Effector memory CD8-positive, alpha-beta T cell (primary cell): ENCODE data around the gene IRAK3.

Source experiments
- ATAC-seq: fragments of 150-1000 bp; cut with Tn5 transposase; replicated peaks from 2 replicates; pipeline ENCODE4 v1.10.0; 2021; ENCODE audit warnings: mild to moderate bottlenecking, moderate library complexity
- DNase-seq, 3 experiments: peaks; one replicate each; pipeline ENCODE4 v3.0.0; 2021
- H3K27ac Mint-ChIP-seq, 2 donors: one replicate each; pipeline ENCODE4 v1.8.0; 2022; ENCODE audit warnings: mild to moderate bottlenecking in 2 of 2, mixed read lengths in 2 of 2, moderate library complexity in 2 of 2
- H3K27me3 Mint-ChIP-seq, 2 donors: one replicate each; pipeline ENCODE4 v1.8.0; 2022; ENCODE audit warnings: mixed read lengths in 2 of 2
- H3K36me3 Mint-ChIP-seq: one replicate; pipeline ENCODE4 v1.8.0; 2022; ENCODE audit warnings: mild to moderate bottlenecking, moderate library complexity, mixed read lengths; ENCODE audit not compliant: insufficient read depth
- H3K4me1 Mint-ChIP-seq, 2 donors: one replicate each; pipeline ENCODE4 v1.8.0; 2022; ENCODE audit warnings: low read depth in 2 of 2, mixed read lengths in 2 of 2
- H3K4me3 Mint-ChIP-seq, 2 donors: one replicate each; pipeline ENCODE4 v1.8.0; 2022; ENCODE audit warnings: mild to moderate bottlenecking in 2 of 2, mixed read lengths in 2 of 2, moderate library complexity in 2 of 2
- H3K9me3 Mint-ChIP-seq, 2 donors: one replicate each; pipeline ENCODE4 v1.8.0; 2022; ENCODE audit warnings: mixed read lengths in 2 of 2

The IRAK3 gene

DNA sequence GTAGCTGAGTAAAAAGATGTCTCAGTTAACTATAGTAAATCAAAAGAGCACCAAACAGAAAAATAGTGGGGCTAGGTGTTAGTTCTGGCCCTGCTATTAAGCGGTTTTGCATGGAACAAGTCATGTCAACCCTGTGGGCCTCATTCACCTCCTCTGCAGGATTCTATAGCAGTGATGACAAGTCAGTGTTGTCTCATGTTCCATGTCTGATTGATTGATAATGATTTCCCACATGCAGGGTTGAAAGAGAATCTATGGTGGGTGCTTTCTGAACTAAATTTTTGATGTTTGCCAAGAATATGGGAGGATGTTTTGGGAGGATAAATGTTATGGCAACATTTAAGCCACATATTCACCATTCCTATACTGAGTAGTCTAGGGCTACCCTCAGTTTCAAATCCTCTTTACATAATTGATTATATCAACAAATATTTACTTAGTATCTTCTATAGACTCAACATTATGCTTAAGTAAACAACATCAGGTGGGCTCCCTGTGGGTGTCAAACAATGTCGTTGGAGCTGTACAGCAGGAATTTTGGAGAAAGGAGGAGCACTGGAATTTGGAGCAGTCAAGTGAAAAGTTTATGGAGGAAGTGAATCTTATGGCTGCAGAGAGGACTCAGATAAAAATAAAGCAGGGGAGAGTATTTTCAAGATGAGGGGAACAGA lies 48.6 kb downstream of the IRAK3 start:
- DNase-seq (no peak), ATAC-seq (no peak)
- Mint-ChIP-seq H3K27ac (no peak overlapping the region), H3K27me3 (peaks cover 61 to 73% of the 10 kb centered on the region in 2 donors), H3K4me3 (no peak overlapping the region), H3K9me3 (no peaks in the 10 kb centered on the region), H3K36me3 (no peaks in the 10 kb centered on the region), H3K4me1 (peaks cover 0 to 5% of the 10 kb centered on the region in 2 donors)

DNA sequence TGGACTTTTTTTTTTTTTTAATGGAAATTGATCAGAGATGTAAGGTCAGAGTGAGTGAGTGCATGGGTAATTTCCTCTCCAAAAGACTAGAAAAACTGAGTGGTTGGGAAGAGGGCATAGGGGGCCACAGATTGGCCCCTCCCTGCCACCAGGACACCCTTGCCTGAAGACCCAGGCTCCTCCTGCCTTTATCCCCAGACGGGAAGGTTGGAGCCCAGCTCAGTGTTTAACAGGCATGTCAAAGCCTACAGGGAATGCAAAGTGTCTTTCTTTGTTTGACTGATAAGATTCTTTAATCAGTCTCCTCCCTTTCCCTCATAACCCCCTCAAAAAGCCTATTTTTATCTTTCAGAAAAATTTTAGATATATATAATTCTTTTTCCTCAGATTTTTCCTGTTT lies 50.3 kb downstream of the IRAK3 start:
- DNase-seq, result no peak
- H3K4me3 Mint-ChIP-seq, result no peak overlapping the region
- H3K27me3 Mint-ChIP-seq, result peaks cover 59 to 77% of the 10 kb centered on the region in 2 donors
- H3K4me1 Mint-ChIP-seq, result peaks cover 0 to 1% of the 10 kb centered on the region in 2 donors
- no peak for ATAC-seq
- H3K9me3 Mint-ChIP-seq, result no peaks in the 10 kb centered on the region
- H3K36me3 Mint-ChIP-seq, result no peaks in the 10 kb centered on the region
- no peak overlapping the region for H3K27ac Mint-ChIP-seq

DNA sequence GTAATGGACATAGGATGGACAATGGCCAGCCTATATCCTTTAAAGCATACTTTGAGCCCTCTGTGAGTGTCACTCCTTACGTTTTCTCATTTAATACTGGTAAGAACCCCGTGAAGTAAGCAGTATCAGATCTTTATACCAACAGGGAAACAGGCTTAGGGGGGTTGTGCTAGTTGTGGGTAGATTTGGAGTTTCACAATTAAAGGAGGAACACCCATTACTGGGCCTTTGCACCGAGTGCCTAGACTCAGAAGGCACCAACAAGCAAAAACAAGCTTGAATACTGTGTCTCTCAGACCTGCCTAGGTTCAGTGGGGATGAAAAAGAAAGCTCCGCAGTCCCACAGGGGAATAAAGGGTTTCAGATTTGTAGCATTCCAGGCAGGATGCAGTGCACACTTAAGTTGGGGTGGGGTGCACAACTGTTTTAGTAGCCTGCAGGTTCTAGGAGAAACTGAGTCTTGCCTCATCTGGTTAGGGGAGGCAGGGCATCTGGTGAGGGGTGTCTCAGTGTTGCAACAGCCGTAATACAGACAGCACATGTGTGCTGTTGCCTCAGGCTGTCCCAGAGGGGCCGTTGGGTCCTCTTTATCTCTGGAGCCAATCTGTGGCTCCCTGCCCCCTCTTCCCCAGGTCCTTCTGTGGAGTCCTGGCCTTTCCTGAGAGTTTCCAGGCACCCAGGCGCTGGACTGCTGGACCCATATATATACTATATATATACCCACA lies 51.2 kb downstream of the IRAK3 start:
- Mint-ChIP-seq H3K36me3 (no peaks in the 10 kb centered on the region), H3K27me3 (peaks cover 58 to 79% of the 10 kb centered on the region in 2 donors), H3K4me3 (no peak overlapping the region), H3K4me1 (peaks cover 0 to 1% of the 10 kb centered on the region in 2 donors), H3K9me3 (no peaks in the 10 kb centered on the region), H3K27ac (no peak overlapping the region)
- no peak for ATAC-seq
- DNase-seq, result no peak

DNA sequence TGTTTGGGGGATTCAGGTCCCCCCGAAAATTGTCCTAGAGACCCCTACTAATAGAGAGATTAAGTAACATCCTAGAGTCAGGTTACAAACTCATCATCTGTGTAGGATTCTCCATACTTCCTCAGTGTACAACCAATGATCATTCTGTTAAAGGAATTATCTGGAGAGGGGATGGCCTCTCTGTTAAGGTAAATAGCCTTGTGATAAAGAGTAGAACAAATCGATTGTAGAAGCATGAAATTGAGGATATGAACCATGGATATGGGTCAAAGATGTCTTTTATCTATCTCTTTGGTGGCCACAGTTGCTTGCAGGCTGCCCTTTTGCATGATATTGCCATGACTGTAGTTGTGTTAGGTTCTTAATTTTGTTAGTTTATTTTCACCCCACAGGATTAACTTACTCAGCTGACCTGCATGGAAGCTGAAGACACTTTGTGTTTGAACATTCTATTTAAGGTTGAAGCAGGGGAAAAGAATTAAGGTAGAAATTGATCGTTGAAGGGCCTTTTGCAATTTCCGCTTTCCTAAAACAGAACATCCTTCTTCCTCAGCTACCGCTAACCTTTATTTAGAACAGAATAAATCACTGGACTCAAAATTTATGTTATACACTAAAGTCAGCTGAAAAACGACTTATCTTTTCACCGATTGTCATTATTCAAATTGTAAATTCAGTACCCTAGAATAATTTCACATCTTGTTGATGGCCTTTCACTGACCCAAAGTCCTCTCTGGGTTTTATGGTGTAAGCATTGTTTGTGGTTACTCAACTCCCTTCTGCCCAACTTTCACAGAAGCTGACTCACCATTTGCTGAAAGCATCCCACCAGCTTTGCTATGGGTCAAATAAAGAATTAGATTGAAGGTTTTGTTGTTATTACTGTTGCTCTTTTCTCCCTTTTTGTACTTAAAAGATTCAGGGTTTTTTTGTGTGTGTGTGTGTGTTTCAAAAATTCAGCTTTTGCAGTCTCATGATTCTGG lies 52.3 kb downstream of the IRAK3 start:
- H3K4me1 Mint-ChIP-seq, result peaks cover 0 to 1% of the 10 kb centered on the region in 2 donors
- H3K9me3 Mint-ChIP-seq, result no peaks in the 10 kb centered on the region
- ATAC-seq, result no peak
- no peaks in the 10 kb centered on the region for H3K36me3 Mint-ChIP-seq
- H3K4me3 Mint-ChIP-seq, result no peak overlapping the region
- peaks cover 59 to 89% of the 10 kb centered on the region in 2 donors for H3K27me3 Mint-ChIP-seq
- DNase-seq, result no peak
- H3K27ac Mint-ChIP-seq, result no peak overlapping the region

DNA sequence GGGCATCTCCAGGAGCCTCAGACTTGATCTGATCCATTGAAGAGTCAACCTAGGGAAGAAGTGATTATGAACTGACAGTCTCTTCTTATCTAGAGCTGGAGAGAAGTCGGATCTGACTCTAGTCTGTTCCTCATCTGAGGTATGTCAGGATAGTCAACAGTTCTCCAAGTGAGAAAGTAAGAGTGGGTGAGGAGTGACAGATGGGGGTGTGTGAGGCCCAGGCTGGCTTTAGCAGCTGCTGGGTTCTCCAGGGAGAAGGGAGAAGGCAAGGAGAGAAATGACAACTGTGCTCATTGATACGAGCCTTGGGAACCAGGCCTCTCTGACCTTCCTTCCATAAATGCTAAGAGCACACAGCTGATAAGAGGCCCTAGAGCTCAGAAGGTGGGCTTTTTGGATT lies 53.3 kb downstream of the IRAK3 start:
- no peak overlapping the region for H3K4me3 Mint-ChIP-seq
- peaks cover 51 to 80% of the 10 kb centered on the region in 2 donors for H3K27me3 Mint-ChIP-seq
- H3K4me1 Mint-ChIP-seq, result no peaks in the 10 kb centered on the region
- H3K9me3 Mint-ChIP-seq, result no peaks in the 10 kb centered on the region
- no peaks in the 10 kb centered on the region for H3K36me3 Mint-ChIP-seq
- no peak overlapping the region for H3K27ac Mint-ChIP-seq
- ATAC-seq, result no peak
- no peak for DNase-seq

DNA sequence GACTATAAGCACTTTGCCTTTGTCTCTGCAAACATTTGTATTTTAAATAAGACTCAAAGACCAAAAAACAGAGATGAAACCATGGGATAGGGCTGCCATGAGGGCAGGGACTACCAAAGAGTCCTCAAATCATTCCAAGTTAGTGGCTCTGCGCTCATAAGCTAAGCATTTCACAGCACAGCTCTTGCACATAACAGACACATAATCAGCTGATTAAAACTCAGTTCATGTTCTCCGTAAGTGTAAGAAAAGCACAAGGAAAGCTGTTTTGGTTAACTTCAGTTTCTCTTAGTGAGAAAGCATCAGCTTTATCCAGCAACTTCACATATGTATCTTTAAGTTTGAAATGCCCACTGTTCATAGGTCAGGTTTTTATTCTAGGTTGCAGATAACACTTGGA lies 54.9 kb downstream of the IRAK3 start:
- Mint-ChIP-seq H3K9me3 (no peaks in the 10 kb centered on the region), H3K27me3 (peaks cover 37 to 65% of the 10 kb centered on the region in 2 donors), H3K4me1 (no peaks in the 10 kb centered on the region), H3K36me3 (no peaks in the 10 kb centered on the region), H3K4me3 (no peak overlapping the region), H3K27ac (no peak overlapping the region)
- no peak for ATAC-seq
- no peak for DNase-seq

DNA sequence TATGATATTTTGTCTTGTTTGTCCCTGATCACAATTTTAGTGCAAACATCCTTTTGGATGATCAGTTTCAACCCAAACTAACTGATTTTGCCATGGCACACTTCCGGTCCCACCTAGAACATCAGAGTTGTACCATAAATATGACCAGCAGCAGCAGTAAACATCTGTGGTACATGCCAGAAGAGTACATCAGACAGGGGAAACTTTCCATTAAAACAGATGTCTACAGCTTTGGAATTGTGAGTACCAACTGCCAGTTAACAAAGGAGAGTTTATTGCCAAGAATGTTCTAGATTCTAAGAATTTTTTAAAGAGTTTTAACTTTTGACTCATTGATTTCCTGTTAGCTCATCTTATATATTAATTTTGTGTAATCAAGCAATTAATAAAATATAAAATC lies 55.4 kb downstream of the IRAK3 start:
- Mint-ChIP-seq H3K9me3 (no peaks in the 10 kb centered on the region), H3K4me3 (no peak overlapping the region), H3K27ac (no peak overlapping the region), H3K27me3 (peaks cover 39 to 65% of the 10 kb centered on the region in 2 donors), H3K4me1 (no peaks in the 10 kb centered on the region), H3K36me3 (no peaks in the 10 kb centered on the region)
- ATAC-seq (no peak), DNase-seq (no peak)

DNA sequence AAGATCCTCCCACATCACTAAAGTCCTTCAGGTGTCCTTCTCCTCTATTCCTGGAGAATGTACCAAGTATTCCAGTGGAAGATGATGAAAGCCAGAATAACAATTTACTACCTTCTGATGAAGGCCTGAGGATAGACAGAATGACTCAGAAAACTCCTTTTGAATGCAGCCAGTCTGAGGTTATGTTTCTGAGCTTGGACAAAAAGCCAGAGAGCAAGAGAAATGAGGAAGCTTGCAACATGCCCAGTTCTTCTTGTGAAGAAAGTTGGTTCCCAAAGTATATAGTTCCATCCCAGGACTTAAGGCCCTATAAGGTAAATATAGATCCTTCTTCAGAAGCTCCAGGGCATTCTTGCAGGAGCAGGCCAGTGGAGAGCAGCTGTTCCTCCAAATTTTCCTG lies 58.7 kb downstream of the IRAK3 start:
- Mint-ChIP-seq H3K4me1 (no peaks in the 10 kb centered on the region), H3K27ac (no peak overlapping the region), H3K9me3 (no peaks in the 10 kb centered on the region), H3K4me3 (no peak overlapping the region), H3K27me3 (peaks cover 35 to 50% of the 10 kb centered on the region in 2 donors), H3K36me3 (no peaks in the 10 kb centered on the region)
- no peak for ATAC-seq
- no peak for DNase-seq

DNA sequence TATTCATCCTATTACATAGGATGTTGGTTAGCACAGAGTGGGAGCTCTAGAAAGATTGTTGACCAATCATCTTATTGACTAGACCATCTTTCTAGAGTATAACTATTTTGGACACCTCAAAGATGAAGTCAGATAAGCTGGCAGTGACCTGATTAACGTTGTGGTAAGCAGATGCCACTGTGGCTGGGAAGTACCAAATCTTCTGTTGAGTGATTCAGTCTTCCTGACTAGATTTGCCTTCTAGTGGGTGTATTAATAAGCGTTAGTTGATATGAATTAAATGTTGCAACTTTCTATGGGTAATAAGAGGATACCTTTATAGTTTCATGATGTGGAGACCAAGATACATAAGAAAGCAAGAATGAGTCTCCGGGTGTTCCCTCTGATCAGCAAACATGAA lies 62.0 kb downstream of the IRAK3 start:
- H3K27ac Mint-ChIP-seq, result no peak overlapping the region
- no peaks in the 10 kb centered on the region for H3K36me3 Mint-ChIP-seq
- H3K4me3 Mint-ChIP-seq, result no peak overlapping the region
- H3K4me1 Mint-ChIP-seq, result no peaks in the 10 kb centered on the region
- peaks cover 28 to 29% of the 10 kb centered on the region in 2 donors for H3K27me3 Mint-ChIP-seq
- H3K9me3 Mint-ChIP-seq, result no peaks in the 10 kb centered on the region
- DNase-seq (no peak), ATAC-seq (no peak)

DNA sequence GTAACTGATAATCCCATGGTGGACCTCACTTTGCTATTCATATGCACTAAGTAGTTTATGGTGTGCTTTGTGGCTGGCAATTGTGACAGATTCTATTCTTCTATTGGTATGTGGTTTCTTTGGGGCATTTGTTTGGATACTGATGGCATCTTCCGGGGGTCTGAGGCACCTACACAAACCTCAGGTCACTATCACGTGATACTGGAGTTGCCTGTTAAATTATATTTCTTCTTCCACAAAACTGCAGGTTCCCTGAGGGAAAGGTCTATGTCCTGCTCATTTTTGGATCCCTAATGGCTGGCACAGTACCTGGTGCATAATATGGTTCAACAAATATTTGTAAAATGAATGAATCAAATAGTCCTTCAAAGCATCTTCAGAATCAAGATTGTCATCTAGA lies 63.8 kb downstream of the IRAK3 start:
- no peaks in the 10 kb centered on the region for H3K36me3 Mint-ChIP-seq
- H3K4me3 Mint-ChIP-seq, result no peak overlapping the region
- no peak for ATAC-seq
- H3K27ac Mint-ChIP-seq, result no peak overlapping the region
- H3K4me1 Mint-ChIP-seq, result no peaks in the 10 kb centered on the region
- DNase-seq, result no peak
- H3K9me3 Mint-ChIP-seq, result no peaks in the 10 kb centered on the region
- H3K27me3 Mint-ChIP-seq, result peaks cover 29 to 34% of the 10 kb centered on the region in 2 donors

DNA sequence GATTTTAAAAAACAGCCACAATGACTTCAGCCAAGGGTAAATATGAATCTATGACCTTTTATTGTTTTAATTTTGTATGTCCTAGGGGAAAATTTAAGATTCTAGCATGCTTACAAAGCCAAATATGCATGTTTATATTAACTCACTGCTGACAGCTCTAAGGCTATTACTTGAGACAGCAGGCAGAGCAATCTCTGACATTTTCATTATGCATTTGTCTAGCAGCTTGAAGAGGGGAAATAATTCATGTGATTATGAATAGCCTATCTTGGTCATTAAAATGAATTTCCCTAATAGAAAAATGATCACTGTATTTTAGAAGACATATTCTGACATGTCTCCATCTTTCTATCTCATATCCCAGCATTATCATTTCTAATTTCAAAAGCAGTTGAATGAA lies 66.7 kb downstream of the IRAK3 start:
- no peak overlapping the region for H3K27ac Mint-ChIP-seq
- H3K27me3 Mint-ChIP-seq, result peaks cover 24% of the 10 kb centered on the region in 2 donors
- no peaks in the 10 kb centered on the region for H3K36me3 Mint-ChIP-seq
- H3K4me1 Mint-ChIP-seq, result no peaks in the 10 kb centered on the region
- ATAC-seq (no peak), DNase-seq (no peak)
- no peaks in the 10 kb centered on the region for H3K9me3 Mint-ChIP-seq
- no peak overlapping the region for H3K4me3 Mint-ChIP-seq

DNA sequence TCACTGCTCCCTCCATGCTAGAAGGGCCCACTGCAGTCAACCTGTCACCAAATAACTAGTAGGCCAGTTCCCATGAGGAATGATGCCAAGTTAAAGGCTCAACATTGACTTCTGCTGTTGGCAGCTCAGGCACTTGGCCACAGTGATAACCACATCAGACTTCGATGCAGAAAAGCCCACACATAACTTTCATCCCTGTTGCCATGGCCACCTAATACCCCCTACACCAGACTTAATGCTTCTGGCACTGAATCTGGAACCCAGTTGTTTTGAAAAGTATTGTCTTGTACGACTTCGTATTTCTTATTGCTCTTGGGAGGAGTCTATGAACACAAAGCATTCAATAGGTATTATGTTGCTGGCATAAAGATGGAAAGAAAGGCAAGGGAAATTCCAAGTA lies 69.0 kb downstream of the IRAK3 start:
- no peak overlapping the region for H3K27ac Mint-ChIP-seq
- no peak overlapping the region for H3K4me3 Mint-ChIP-seq
- no peaks in the 10 kb centered on the region for H3K36me3 Mint-ChIP-seq
- H3K27me3 Mint-ChIP-seq, result peaks cover 10 to 13% of the 10 kb centered on the region in 2 donors
- H3K4me1 Mint-ChIP-seq, result no peaks in the 10 kb centered on the region
- no peak for DNase-seq
- no peaks in the 10 kb centered on the region for H3K9me3 Mint-ChIP-seq
- ATAC-seq, result no peak

DNA sequence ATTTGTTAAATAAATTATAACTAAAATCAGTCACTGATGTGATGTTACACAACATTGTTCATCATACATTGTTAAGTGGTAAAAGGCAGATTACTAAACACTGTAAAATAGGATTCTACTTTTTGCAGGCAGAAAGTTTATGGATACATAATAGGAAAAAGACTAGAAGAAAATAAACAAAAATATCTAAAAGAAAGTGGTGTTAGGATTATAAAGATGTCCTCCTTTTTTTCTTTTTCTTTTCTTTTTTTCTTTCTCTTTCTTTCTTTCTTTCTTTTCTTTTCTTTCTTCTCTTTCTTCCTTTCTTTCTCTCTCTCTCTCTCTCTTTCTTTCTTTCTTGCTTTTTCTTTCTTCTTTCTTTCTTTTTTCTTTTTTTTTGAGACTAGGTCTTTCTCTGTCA lies 73.7 kb downstream of the IRAK3 start:
- H3K36me3 Mint-ChIP-seq, result no peaks in the 10 kb centered on the region
- H3K4me3 Mint-ChIP-seq, result no peak overlapping the region
- H3K9me3 Mint-ChIP-seq, result no peaks in the 10 kb centered on the region
- ATAC-seq, result no peak
- no peaks in the 10 kb centered on the region for H3K4me1 Mint-ChIP-seq
- no peak overlapping the region for H3K27ac Mint-ChIP-seq
- peaks cover 22 to 29% of the 10 kb centered on the region in 2 donors for H3K27me3 Mint-ChIP-seq
- no peak for DNase-seq
